ENCODE measurements around the gene DDX28. TPM values are rescaled to one million over a fixed set of nuclear protein-coding genes. Genes with fewer than 3 reads are reported as not detected.

DDX28 gene
- total and polyA plus RNA-seq, 10 of the 15 experiments (the other 5 are each of a cell fraction or from before 2014, with no cell fraction given), result 3.6 to 40.4 (median 20.0) TPM

- Histone ChIP-seq H3K36me3 (ENCODE audit: control insufficient read depth in 2 of 2, insufficient read depth in 2 of 2, low read length in 1 of 2) (no peaks in the 10 kb centered on the region), H3K9me3 (replicated peaks; ENCODE audit: control insufficient read depth, insufficient read depth, low read length) (no peaks in the 10 kb centered on the region), H3K4me2 (ENCODE audit: control insufficient read depth, insufficient read depth) (no peak overlapping the region), H3K27me3 (replicated peaks in 1 of 2; ENCODE audit: control insufficient read depth in 2 of 2, insufficient read depth in 2 of 2, low read length in 1 of 2) (no peaks in the 10 kb centered on the region; a peak in 1 of 4 replicates), H3K27ac (ENCODE audit: control insufficient read depth, insufficient read depth) (no peak overlapping the region), H3K9ac (ENCODE audit: control insufficient read depth, insufficient read depth, low read length) (no peak overlapping the region), H2AFZ (ENCODE audit: control insufficient read depth, low read depth, low read length) (no peak overlapping the region), H3K79me2 (ENCODE audit: control insufficient read depth, insufficient read depth, low read length) (no peaks in the 10 kb centered on the region), H4K20me1 (ENCODE audit: control insufficient read depth, insufficient read depth) (no peaks in the 10 kb centered on the region), H3K4me1 (ENCODE audit: control insufficient read depth, insufficient read depth, low read length) (peaks cover 22% of the 10 kb centered on the region), H3K4me3 (no peak overlapping the region)
- TF ChIP-seq PKNOX1 (IDR thresholded peaks at IDR 0.05) (no peak), FOXK2 (IDR thresholded peaks at IDR 0.05) (no peak), SUZ12 (IDR thresholded peaks at IDR 0.05; ENCODE audit: unreplicated experiment) (no peak), NR2C1 (IDR thresholded peaks at IDR 0.05) (no peak), ZNF687 (IDR thresholded peaks at IDR 0.05) (no peak), KDM1A (IDR thresholded peaks at IDR 0.05; ENCODE audit: borderline replicate concordance) (no peak), ETV6 (conservative IDR thresholded peaks at IDR 0.05 in 1 of 2, IDR thresholded peaks at IDR 0.05 in 1 of 2; ENCODE audit: borderline replicate concordance in 1 of 2, low read depth in 1 of 2) (no peak), E4F1 (IDR thresholded peaks at IDR 0.05; ENCODE audit: borderline replicate concordance, partially characterized antibody) (no peak), SP1 (IDR thresholded peaks at IDR 0.05; ENCODE audit: low read depth, low read length) (no peak), BCLAF1 (IDR thresholded peaks at IDR 0.05) (no peak)
- SMC1A ChIA-PET (ENCODE audit: uncharacterized antibody, unreplicated experiment), result interaction anchor here (1.2 kb wide), 1 partner anchor 15 kb away, joined by 3 read pairs; no protein-coding TSS in a partner anchor
- RAD21 ChIA-PET (ENCODE audit: unreplicated experiment), result no interaction called here
- BruUV-seq (replicated peaks), result no TSS peak
- FAIRE-seq (no peak), ATAC-seq (no peak), DNase-seq (ENCODE audit: low read depth, low spot score) (no peak)
- POLR2A ChIA-PET, result interaction anchor here (1.6 kb wide), 1 partner anchor 12 kb away, joined by 5 read pairs; no protein-coding TSS in a partner anchor
- in situ Hi-C loops (cut with MboI), result no loop called here
- CTCF ChIA-PET, result interaction anchor here (1.2 kb wide), 1 partner anchor 15 kb away, joined by 3 read pairs; no protein-coding TSS in a partner anchor
- intact Hi-C loops (cut with micrococcal nuclease; ENCODE audit: unreplicated experiment), result no loop called here
- 47% methylated on average over 5 of the region's 5 CpGs for WGBS (ENCODE audit: insufficient coverage, insufficient replicate concordance, low lambda C conversion rate, missing lambda C conversion rate)
Measured at GRCh38 chr16:67977005-67977404, 46.0 kb downstream of the DDX28 start.

Data from GM12878 (cell line).